H9 (cell line): ENCODE data around the gene IFNA4. TPM values are rescaled to one million over a fixed set of nuclear protein-coding genes. Genes with fewer than 3 reads are reported as not detected.
"Not testable (repeated sequence)": the region's sequence is repeated elsewhere in the genome, so short reads cannot be mapped to it uniquely, and the experiment has no call there.

Experiments used
- DNase-seq: peaks from one replicate; pipeline ENCODE4 v3.0.0-alpha.2; 2017
- H2AFZ ChIP-seq: one replicate; pipeline ENCODE4 v1.6.1; 2013; ENCODE audit warnings: mild to moderate bottlenecking, low read length, control low read depth, moderate library complexity
- H2AK5ac ChIP-seq: 2 replicates; pipeline ENCODE4 v1.6.1; 2013; ENCODE audit warnings: low read length, control low read depth, mixed read lengths; ENCODE audit not compliant: insufficient read length
- H2BK120ac ChIP-seq: one replicate; pipeline ENCODE4 v1.6.1; 2013; ENCODE audit warnings: low read depth, mild to moderate bottlenecking, low read length, control low read depth, inconsistent platforms; ENCODE audit not compliant: poor library complexity, severe bottlenecking
- H2BK12ac ChIP-seq: 2 replicates; pipeline ENCODE4 v1.6.1; 2013; ENCODE audit warnings: low read length, control low read depth, mixed read lengths, low read depth; ENCODE audit not compliant: insufficient read length
- H2BK15ac ChIP-seq: 2 replicates; pipeline ENCODE4 v1.6.1; 2013; ENCODE audit warnings: low read depth, low read length, control low read depth
- H2BK20ac ChIP-seq: one replicate; pipeline ENCODE4 v1.6.1; 2013; ENCODE audit warnings: low read depth, mild to moderate bottlenecking, low read length, control low read depth, inconsistent platforms; ENCODE audit not compliant: poor library complexity, severe bottlenecking
- H2BK5ac ChIP-seq: 2 replicates; pipeline ENCODE4 v1.6.1; 2013; ENCODE audit warnings: low read length, control low read depth, mixed read lengths; ENCODE audit not compliant: insufficient read length
- H3K14ac ChIP-seq: 2 replicates; pipeline ENCODE4 v1.6.1; 2013; ENCODE audit warnings: low read length, control low read depth; ENCODE audit not compliant: insufficient read depth
- H3K18ac ChIP-seq: 2 replicates; pipeline ENCODE4 v1.6.1; 2013; ENCODE audit warnings: low read depth, mild to moderate bottlenecking, mixed read lengths, low read length, control low read depth; ENCODE audit not compliant: insufficient read length
- H3K23ac ChIP-seq: 2 replicates; pipeline ENCODE4 v1.6.1; 2013; ENCODE audit warnings: low read length, control low read depth, mixed read lengths, low read depth; ENCODE audit not compliant: insufficient read length
- H3K23me2 ChIP-seq: 2 replicates; pipeline ENCODE4 v1.6.1; 2013; ENCODE audit warnings: low read depth, mild to moderate bottlenecking, mixed read lengths, low read length, control low read depth; ENCODE audit not compliant: insufficient read length, poor library complexity, severe bottlenecking
- H3K27ac ChIP-seq: 2 replicates; pipeline ENCODE4 v1.5.1; 2013; ENCODE audit warnings: low read length, control low read depth, mixed read lengths, low read depth; ENCODE audit not compliant: insufficient read length
- H3K27me3 ChIP-seq: 2 replicates; pipeline ENCODE4 v1.6.1; 2013; ENCODE audit warnings: low read length, control low read depth, inconsistent platforms; ENCODE audit not compliant: insufficient read depth
- H3K4ac ChIP-seq: 2 replicates; pipeline ENCODE4 v1.6.1; 2013; ENCODE audit warnings: low read depth, mild to moderate bottlenecking, control low read depth, inconsistent platforms, low read length, moderate library complexity
- H3K4me1 ChIP-seq: 2 replicates; pipeline ENCODE4 v1.6.1; 2013; ENCODE audit warnings: low read length, control low read depth, inconsistent platforms; ENCODE audit not compliant: insufficient read depth
- H3K4me2 ChIP-seq: 2 replicates; pipeline ENCODE4 v1.6.1; 2013; ENCODE audit warnings: low read length, control low read depth, mixed read lengths; ENCODE audit not compliant: insufficient read length, insufficient read depth
- H3K56ac ChIP-seq: 2 replicates; pipeline ENCODE4 v1.6.1; 2013; ENCODE audit warnings: low read depth, mild to moderate bottlenecking, mixed read lengths, low read length, control low read depth; ENCODE audit not compliant: insufficient read length
- H3K79me1 ChIP-seq: 2 replicates; pipeline ENCODE4 v1.6.1; 2013; ENCODE audit warnings: low read depth, mild to moderate bottlenecking, moderate library complexity, low read length, control low read depth, inconsistent platforms; ENCODE audit not compliant: insufficient read depth, poor library complexity, severe bottlenecking
- H3K79me2 ChIP-seq: 2 replicates; pipeline ENCODE4 v1.6.1; 2013; ENCODE audit warnings: low read length, control low read depth, inconsistent platforms; ENCODE audit not compliant: insufficient read depth
- H3K9ac ChIP-seq: 2 replicates; pipeline ENCODE4 v1.6.1; 2013; ENCODE audit warnings: low read length, control low read depth, mixed read lengths; ENCODE audit not compliant: insufficient read length; ENCODE audit errors: extremely low read depth
- H3K9me3 ChIP-seq: one replicate; pipeline ENCODE4 v1.6.1; 2013; ENCODE audit warnings: low read depth, low read length, inconsistent platforms; ENCODE audit not compliant: control insufficient read depth
- H3T11ph ChIP-seq: one replicate; pipeline ENCODE4 v1.6.1; 2013; ENCODE audit warnings: mild to moderate bottlenecking, low read length, control low read depth, inconsistent platforms
- H4K20me1 ChIP-seq: one replicate; pipeline ENCODE4 v1.6.1; 2013; ENCODE audit not compliant: control insufficient read depth, insufficient read length, insufficient read depth
- H4K5ac ChIP-seq: 2 replicates; pipeline ENCODE4 v1.6.1; 2013; ENCODE audit warnings: low read depth, mild to moderate bottlenecking, mixed read lengths, low read length, control low read depth; ENCODE audit not compliant: insufficient read length
- H4K8ac ChIP-seq: replicated peaks from 2 replicates; pipeline ENCODE4 v1.6.1; 2013; ENCODE audit warnings: low read length, control low read depth, mixed read lengths, low read depth; ENCODE audit not compliant: insufficient read length
- H4K91ac ChIP-seq: 2 replicates; pipeline ENCODE4 v1.6.1; 2013; ENCODE audit warnings: low read depth, mild to moderate bottlenecking, moderate library complexity, mixed read lengths, low read length, control low read depth; ENCODE audit not compliant: insufficient read length
- H3K27ac Mint-ChIP-seq, 3 experiments: 2 replicates in 2 of 3; 3 replicates in 1 of 3; pipeline ENCODE4 v1.8.0; 2020 to 2021; ENCODE audit warnings: mixed read lengths in 3 of 3, mild to moderate bottlenecking in 1 of 3, moderate library complexity in 1 of 3
- H3K27me3 Mint-ChIP-seq: 2 replicates; pipeline ENCODE4 v1.8.0; 2021; ENCODE audit warnings: low read depth, mild to moderate bottlenecking, moderate library complexity, mixed read lengths
- H3K36me3 Mint-ChIP-seq, 3 experiments: 2 replicates in 2 of 3; 3 replicates in 1 of 3; pipeline ENCODE4 v1.8.0; 2020 to 2021; ENCODE audit warnings: low read depth in 3 of 3, mixed read lengths in 3 of 3; ENCODE audit not compliant: insufficient read depth in 1 of 3
- H3K4me1 Mint-ChIP-seq, 2 experiments: 2 replicates each; pipeline ENCODE4 v1.8.0; 2020; ENCODE audit warnings: mixed read lengths in 2 of 2
- H3K4me3 Mint-ChIP-seq, 2 experiments: 2 replicates in 1 of 2; 3 replicates in 1 of 2; pipeline ENCODE4 v1.8.0; 2020 to 2021; ENCODE audit warnings: mild to moderate bottlenecking in 2 of 2, mixed read lengths in 2 of 2, moderate library complexity in 1 of 2
- H3K9me3 Mint-ChIP-seq, 2 experiments: 2 replicates in 1 of 2; 3 replicates in 1 of 2; pipeline ENCODE4 v1.8.0; 2020; ENCODE audit warnings: mild to moderate bottlenecking in 2 of 2, mixed read lengths in 2 of 2, moderate library complexity in 1 of 2
- WGBS: extraction: QIAGEN DNeasy Blood & Tissue Kit; methylation state at CpG from one replicate; pipeline ENCODE4 v1.1.7; 2013; ENCODE audit warnings: missing lambda C conversion rate, low lambda C conversion rate, mixed read lengths; ENCODE audit not compliant: insufficient read length; ENCODE audit errors: extremely low coverage; 5-methylcytosine and 5-hydroxymethylcytosine counted together
- total RNA-seq: library from RNA; stranded (reverse); gene quantifications from 2 replicates; pipeline ENCODE4 v1.2.1, GENCODE V29; 2021

IFNA4 gene
- total RNA-seq, 1 experiment from 2014 or later: not detected

- not testable (repeated sequence) for H3K27ac ChIP-seq, H3K18ac ChIP-seq, H4K5ac ChIP-seq, H3K4me1 Mint-ChIP-seq, H2BK5ac ChIP-seq, H3K9me3 Mint-ChIP-seq, H3K9ac ChIP-seq, H4K20me1 ChIP-seq, H3K79me2 ChIP-seq, H3K4me2 ChIP-seq, H3K79me1 ChIP-seq, H2BK120ac ChIP-seq, H2AK5ac ChIP-seq, H2BK15ac ChIP-seq, H3K27me3 ChIP-seq, H3K23ac ChIP-seq, H3K4me3 Mint-ChIP-seq, H4K8ac ChIP-seq, H4K91ac ChIP-seq, H3K4me1 ChIP-seq, H3K4ac ChIP-seq, H3K36me3 Mint-ChIP-seq, H3T11ph ChIP-seq, H2BK12ac ChIP-seq, H3K14ac ChIP-seq, H3K23me2 ChIP-seq, H2BK20ac ChIP-seq, H3K9me3 ChIP-seq, H2AFZ ChIP-seq, H3K56ac ChIP-seq, H3K27ac Mint-ChIP-seq, H3K27me3 Mint-ChIP-seq
- no CpG with 5 or more reads among the region's 2 CpGs for WGBS
- peak; percentile 9 for DNase-seq
Observed at GRCh38 chr9:21210782-21211181, 23.4 kb upstream of the IFNA4 start.
